Measurements from ENCODE around the gene ITFG2. TPM values are rescaled to one million over a fixed set of nuclear protein-coding genes. Genes with fewer than 3 reads are reported as not detected.
"Not testable (repeated sequence)": the region's sequence is repeated elsewhere in the genome, so short reads cannot be mapped to it uniquely, and the experiment has no call there.

Gene ITFG2
- total and polyA plus RNA-seq, 4 donors, result 7.5 to 26.3 (median 11.4) TPM

GRCh38 chr12:2864198-2864597 is 51.7 kb downstream of the ITFG2 start:
- Histone ChIP-seq H3K9ac (ENCODE audit: low read depth in 1 of 2, low read length in 2 of 2) (no peak overlapping the region), H3K36me3 (ENCODE audit: control insufficient read depth in 4 of 4, insufficient read depth in 3 of 4, low read depth in 1 of 4, low read length in 3 of 4) (no peaks in the 10 kb centered on the region), H3K4me3 (ENCODE audit: low read depth in 1 of 3, low read length in 3 of 3) (no peak overlapping the region), H3K4me1 (ENCODE audit: control insufficient read depth in 4 of 4, insufficient read depth in 4 of 4, low read length in 3 of 4) (no peaks in the 10 kb centered on the region), H3K27ac (ENCODE audit: low read depth in 1 of 2, low read length in 2 of 2) (no peak overlapping the region), H3K27me3 (ENCODE audit: control insufficient read depth in 4 of 4, insufficient read depth in 4 of 4, low read length in 3 of 4) (no peaks in the 10 kb centered on the region), H3K9me3 (ENCODE audit: control insufficient read depth in 4 of 4, low read length in 3 of 4) (no peaks in the 10 kb centered on the region)
- 98% methylated on average over 9 of the region's 9 CpGs for WGBS
- DNase-seq (ENCODE audit: low spot score), result no peak
- TF ChIP-seq JUND (IDR thresholded peaks at IDR 0.05) (no peak), FOXA1 (IDR thresholded peaks at IDR 0.05) (no peak), HNF4A (conservative IDR thresholded peaks at IDR 0.05) (no peak), SP1 (IDR thresholded peaks at IDR 0.05) (no peak), REST (IDR thresholded peaks at IDR 0.05) (no peak)
- TF ChIP-seq, protein P1, sequence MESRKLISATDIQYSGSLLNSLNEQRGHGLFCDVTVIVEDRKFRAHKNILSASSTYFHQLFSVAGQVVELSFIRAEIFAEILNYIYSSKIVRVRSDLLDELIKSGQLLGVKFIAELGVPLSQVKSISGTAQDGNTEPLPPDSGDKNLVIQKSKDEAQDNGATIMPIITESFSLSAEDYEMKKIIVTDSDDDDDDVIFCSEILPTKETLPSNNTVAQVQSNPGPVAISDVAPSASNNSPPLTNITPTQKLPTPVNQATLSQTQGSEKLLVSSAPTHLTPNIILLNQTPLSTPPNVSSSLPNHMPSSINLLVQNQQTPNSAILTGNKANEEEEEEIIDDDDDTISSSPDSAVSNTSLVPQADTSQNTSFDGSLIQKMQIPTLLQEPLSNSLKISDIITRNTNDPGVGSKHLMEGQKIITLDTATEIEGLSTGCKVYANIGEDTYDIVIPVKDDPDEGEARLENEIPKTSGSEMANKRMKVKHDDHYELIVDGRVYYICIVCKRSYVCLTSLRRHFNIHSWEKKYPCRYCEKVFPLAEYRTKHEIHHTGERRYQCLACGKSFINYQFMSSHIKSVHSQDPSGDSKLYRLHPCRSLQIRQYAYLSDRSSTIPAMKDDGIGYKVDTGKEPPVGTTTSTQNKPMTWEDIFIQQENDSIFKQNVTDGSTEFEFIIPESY (IDR thresholded peaks at IDR 0.05), result no peak

GRCh38 chr12:2868986-2869632 is 56.6 kb downstream of the ITFG2 start:
- WGBS, result 88% methylated on average over 9 of the region's 9 CpGs

More at GRCh38 chr12:2868986-2869632, 56.6 kb downstream of the ITFG2 start:
- not testable (repeated sequence) for H3K36me3 ChIP-seq (ENCODE audit: control insufficient read depth in 4 of 4, insufficient read depth in 3 of 4, low read depth in 1 of 4, low read length in 3 of 4); H3K27me3 ChIP-seq (ENCODE audit: control insufficient read depth in 4 of 4, insufficient read depth in 4 of 4, low read length in 3 of 4); H3K4me3 ChIP-seq (ENCODE audit: low read depth in 1 of 3, low read length in 3 of 3); DNase-seq (ENCODE audit: low spot score); H3K9me3 ChIP-seq (ENCODE audit: control insufficient read depth in 4 of 4, low read length in 3 of 4); H3K4me1 ChIP-seq (ENCODE audit: control insufficient read depth in 4 of 4, insufficient read depth in 4 of 4, low read length in 3 of 4); H3K9ac ChIP-seq (ENCODE audit: low read depth in 1 of 2, low read length in 2 of 2); H3K27ac ChIP-seq (ENCODE audit: low read depth in 1 of 2, low read length in 2 of 2)

Other genes starting within 250 kb of the ITFG2 start
- gene FKBP4, start 17.7 kb upstream of the ITFG2 start, total RNA-seq, result 10 to 100 TPM; 29.9 to 38.7 TPM
- 10 to 100 TPM; 21.3 to 33.3 TPM for gene FKBP4, start 17.7 kb upstream of the ITFG2 start, polyA plus RNA-seq
- under 1 TPM; 0.19 to 0.25 TPM for gene NRIP2, start 22.4 kb downstream of the ITFG2 start, total RNA-seq
- under 1 TPM; 0.21 to 0.46 TPM for gene NRIP2, start 22.4 kb downstream of the ITFG2 start, polyA plus RNA-seq
- not detected for gene TEX52, start 44.4 kb downstream of the ITFG2 start, total RNA-seq
- not detected for gene TEX52, start 44.4 kb downstream of the ITFG2 start, polyA plus RNA-seq
- 10 to 100 TPM in 1 of 2 donors, not detected in 1; 10.3 TPM for gene FOXM1, start 64.5 kb downstream of the ITFG2 start, total RNA-seq
- 1 to 10 TPM in 1 of 2 donors, under 1 TPM in 1; 0.81 to 4.6 TPM for gene FOXM1, start 64.5 kb downstream of the ITFG2 start, polyA plus RNA-seq
- gene RHNO1, start 64.6 kb downstream of the ITFG2 start, total RNA-seq, result 10 to 100 TPM in 1 of 2 donors, 1 to 10 TPM in 1; 1.4 to 14.5 TPM
- 1 to 10 TPM; 2.2 to 3.5 TPM for gene RHNO1, start 64.6 kb downstream of the ITFG2 start, polyA plus RNA-seq
- 1 to 10 TPM; 3.2 to 4.8 TPM for gene TULP3, start 78.2 kb downstream of the ITFG2 start, total RNA-seq
- 1 to 10 TPM; 3.2 to 4.2 TPM for gene TULP3, start 78.2 kb downstream of the ITFG2 start, polyA plus RNA-seq
- 1 to 10 TPM; 2.5 to 3.1 TPM for gene TEAD4, start 146.7 kb downstream of the ITFG2 start, total RNA-seq
- gene TEAD4, start 146.7 kb downstream of the ITFG2 start, polyA plus RNA-seq, result 1 to 10 TPM in 1 of 2 donors, under 1 TPM in 1; 0.79 to 3.8 TPM